HG03103 (cell line): ENCODE data around the gene TBCD.

ENCODE experiments used
- ATAC-seq: cut with Tn5 transposase; IDR thresholded peaks from one replicate; pipeline ENCODE4 v1.9.1; 2021; ENCODE audit warnings: low read depth; ENCODE audit not compliant: unreplicated experiment

The TBCD gene

DNA sequence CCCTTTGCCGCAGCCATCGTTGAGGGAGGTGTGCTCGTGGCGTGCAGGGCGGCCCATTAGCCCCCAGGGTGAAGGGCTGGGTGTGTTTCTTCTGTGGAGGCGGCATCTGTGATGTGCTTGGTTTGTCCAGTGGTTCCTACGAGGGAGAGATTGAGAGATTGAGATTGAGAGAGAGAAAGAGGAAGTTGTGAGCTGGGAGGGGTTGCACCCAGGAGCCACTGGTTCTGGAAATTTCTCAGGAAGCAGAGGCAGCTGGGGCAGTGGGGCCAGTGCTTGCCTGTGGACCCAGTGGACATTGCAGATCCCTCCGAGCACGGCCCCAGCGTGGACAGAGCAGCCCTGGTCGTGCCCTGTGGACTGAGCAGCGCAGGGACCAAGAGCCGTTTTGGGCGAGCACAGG is 160.0 kb downstream of the TBCD start:
- ATAC-seq, result no peak

DNA sequence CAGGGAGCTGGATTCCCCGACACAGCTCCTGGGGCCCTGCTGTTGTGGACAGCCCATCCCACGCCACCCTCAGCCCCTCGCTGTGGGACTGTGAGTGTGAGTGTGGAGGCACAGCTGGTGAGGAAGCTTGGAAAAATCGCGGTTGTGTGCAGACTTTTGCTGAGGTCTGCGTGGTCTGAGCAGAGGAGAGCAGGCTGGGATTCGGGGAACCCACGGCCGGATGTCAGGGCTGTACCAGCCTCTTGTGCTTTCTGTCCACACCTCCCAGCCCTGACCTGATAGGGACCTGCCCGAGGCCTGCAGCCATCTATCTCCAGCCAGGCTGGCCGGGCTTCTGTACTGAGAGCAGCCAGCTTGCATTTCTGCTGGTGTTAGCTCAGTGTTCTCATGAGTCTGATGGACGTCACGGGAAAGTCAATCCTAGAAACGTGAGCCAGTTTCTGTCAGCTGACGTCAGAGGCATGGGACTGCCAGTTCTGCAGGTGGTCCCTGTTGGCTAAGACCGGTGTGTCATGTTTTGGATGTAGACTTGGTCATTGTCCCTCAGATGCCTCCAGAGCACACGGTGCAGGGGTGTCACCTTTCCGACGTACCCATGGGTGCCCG is 160.7 kb downstream of the TBCD start:
- ATAC-seq, result no peak

- no peak for ATAC-seq
Measured at GRCh38 chr17:82913304-82914043, 161.6 kb downstream of the TBCD start.

DNA sequence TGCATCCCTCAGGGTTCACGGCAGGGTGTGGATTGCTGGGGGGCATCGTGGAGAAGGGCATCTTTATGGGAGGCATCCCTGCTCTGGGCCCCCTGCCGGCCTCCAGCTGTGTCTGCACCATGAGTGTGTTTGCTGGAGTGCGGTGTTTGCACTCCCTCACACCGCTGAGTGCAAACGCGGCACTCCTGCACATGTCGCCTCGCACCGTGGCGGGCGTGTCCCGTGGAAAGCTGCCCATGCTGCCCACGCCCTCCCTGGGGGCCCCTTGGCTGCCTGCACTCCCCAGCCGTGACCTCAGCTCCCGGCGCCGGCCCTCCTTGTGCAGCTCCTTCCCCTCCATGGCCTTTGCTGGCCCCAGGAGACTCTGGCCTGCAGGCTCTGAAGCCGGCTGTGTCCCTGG is 162.5 kb downstream of the TBCD start:
- no peak for ATAC-seq

- ATAC-seq, result no peak
Measured at GRCh38 chr17:82915010-82915756, 163.3 kb downstream of the TBCD start.

DNA sequence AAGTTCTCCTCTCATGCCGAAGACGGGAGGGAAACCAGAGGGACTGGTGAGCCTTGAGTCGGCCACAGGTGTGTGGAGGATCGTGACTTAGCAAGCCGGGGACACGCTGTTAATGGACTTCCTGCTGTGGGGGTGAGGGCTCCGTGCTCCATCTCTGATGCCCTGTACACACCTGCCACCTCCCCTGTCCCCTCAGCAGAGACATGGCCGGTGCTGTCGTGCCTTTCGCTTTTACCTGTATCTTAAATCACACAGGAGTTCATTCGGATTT is 163.8 kb downstream of the TBCD start:
- ATAC-seq, result no peak

DNA sequence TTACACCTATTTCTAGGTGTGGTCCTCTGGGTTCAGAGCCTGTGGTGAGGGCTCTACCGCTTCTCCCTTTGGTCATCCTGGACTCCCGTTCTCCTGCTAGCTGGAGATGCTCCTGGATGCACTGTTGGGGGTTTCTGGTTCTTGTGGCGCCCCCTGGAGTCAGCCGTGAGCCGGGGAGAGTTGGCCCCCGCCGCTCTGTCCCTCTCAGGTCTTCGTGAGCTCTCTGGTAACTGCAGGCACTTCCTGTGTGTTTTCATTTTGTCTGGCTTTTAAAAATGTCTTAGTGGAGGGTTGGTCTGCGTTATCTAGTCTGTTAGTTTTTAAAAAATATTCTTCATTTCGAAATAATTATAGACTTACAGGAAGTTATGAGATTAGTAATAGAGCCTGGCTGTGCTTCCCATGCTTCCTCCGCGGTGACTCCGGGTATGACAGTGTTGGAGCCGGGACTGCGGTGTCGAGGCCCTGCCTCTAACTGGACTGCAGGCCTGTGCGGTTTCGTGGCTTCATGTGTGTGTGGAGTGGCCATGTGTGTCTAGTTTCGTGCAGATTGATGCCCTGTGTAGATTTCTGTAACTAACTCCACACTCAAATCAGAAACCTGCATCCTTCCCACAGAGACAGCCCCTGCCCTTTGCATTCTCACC is 166.0 kb downstream of the TBCD start:
- no peak for ATAC-seq

DNA sequence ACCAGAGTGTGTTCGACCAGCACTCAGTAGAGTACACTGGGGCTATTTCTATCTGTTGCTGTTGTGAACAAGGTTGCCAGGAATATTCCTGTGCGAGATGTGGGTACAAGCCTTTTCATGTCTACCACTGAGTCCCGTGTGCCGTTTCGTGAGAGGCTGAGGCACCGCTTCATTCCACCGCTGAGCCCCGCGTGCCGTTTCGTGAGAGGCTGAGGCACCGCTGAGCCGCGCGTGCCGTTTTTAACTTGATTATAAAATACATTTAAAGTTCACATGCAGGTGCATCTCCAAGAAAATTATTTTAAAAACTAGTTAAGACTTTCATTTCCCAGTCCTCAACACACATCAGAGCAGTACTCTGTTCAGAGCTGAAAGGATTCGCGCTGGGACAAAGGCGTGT is 166.6 kb downstream of the TBCD start:
- no peak for ATAC-seq

DNA sequence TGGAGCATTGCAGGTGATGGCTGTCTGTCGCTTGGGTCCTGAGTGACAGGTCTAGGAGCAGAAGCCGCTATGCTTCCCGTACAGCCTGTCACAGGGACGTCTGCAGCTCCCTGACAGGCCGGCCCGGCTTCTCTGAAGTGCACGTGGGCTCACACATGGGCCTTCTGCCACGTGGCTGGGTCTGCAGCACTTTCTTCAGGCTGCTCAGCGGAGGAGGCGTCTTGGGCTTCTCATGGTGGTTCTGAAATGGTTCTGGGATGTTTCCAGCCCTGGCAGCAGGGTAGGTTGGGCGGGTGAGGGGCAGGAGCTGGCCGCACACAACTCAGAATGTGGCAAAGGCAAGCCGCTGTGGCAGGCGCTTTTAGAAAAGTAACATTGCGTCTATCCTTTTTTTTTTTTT is 168.3 kb downstream of the TBCD start:
- no peak for ATAC-seq

DNA sequence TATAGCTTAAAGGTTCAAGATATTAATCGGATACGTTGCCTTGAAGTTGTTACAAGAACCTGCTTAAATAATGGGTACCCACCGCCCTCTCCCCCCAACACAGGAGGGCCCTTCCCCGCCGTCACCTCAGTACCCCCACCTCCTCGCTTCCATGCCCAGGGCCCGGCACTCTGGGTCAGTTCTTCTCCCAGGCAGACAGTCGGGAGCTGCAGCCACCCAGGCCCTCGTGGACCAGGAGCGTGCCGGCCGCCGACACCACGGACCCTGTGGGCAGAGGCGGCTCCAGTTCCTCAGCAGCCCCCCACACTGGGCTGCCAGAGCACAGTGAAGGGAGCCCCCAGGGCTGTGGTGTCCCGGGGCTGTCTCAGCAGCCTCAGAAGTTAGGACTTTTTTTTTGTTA is 168.8 kb downstream of the TBCD start:
- ATAC-seq, result no peak

DNA sequence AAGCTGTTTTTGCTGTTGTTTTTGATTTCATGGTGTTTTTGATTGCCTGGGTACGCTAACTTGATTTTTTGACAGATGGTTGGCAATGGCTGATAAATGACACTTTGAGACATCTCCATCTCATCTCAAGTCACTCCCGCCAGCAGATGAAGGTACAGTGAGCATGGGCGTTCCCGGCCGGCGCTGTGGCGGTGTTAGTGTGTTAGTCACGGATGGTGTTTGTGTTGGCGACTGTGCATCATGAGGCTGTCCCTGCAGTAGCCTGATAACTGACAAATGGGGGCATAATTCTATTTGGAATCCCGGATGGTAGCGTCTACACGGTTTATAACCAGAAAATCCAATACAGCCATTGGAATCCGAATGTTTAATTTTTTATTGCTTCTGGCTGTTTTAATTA is 169.6 kb downstream of the TBCD start:
- no peak for ATAC-seq

GRCh38 chr17:82922646-82923045 is 170.8 kb downstream of the TBCD start:
- no peak for ATAC-seq

GRCh38 chr17:82923366-82924113 is 171.7 kb downstream of the TBCD start:
- no peak for ATAC-seq

GRCh38 chr17:82924214-82924613 is 172.3 kb downstream of the TBCD start:
- no peak for ATAC-seq

GRCh38 chr17:82924812-82925211 is 172.9 kb downstream of the TBCD start:
- ATAC-seq, result no peak

DNA sequence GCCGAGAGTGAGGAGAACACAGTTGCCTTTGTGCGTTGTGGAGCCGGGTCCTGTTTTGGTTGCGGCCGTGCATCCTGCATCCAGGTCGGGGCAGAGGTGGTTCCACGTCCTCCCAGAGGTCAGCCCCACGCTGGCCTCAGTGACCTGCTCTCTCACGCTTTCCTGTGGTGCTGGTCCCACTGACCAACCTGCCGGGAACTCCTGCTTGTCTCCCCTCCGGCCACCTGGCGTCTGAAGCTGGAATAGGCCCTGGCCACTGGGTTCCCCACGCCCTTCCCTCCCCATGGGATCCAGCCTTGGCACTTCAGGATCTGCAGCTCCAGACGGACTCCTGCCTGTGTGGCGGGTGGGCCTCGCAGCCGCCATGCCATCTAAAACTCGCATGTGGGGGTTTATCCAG is 173.5 kb downstream of the TBCD start:
- ATAC-seq, result no peak

GRCh38 chr17:82926081-82926480 is 174.2 kb downstream of the TBCD start:
- ATAC-seq, result no peak

DNA sequence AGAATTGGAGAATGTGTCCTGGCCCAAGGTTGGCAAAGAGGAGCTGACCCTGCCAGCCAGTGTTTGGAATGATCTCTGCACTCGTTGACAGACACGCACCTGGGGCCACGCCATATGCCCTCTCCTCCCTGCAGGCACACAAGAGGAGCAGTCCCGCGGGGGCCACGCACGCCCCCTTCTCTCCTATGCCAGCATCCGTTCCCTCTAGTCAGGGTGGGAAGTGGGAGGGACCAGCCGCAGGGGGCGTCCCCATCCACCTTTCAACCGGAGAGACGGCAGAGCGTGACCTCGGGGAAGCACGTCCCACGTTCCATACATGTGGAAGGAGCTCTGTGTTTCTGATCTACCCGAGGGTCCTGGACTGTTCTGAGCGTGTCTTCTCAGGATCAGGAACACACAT is 174.9 kb downstream of the TBCD start:
- no peak for ATAC-seq

GRCh38 chr17:82927311-82927660 is 175.4 kb downstream of the TBCD start:
- no peak for ATAC-seq

DNA sequence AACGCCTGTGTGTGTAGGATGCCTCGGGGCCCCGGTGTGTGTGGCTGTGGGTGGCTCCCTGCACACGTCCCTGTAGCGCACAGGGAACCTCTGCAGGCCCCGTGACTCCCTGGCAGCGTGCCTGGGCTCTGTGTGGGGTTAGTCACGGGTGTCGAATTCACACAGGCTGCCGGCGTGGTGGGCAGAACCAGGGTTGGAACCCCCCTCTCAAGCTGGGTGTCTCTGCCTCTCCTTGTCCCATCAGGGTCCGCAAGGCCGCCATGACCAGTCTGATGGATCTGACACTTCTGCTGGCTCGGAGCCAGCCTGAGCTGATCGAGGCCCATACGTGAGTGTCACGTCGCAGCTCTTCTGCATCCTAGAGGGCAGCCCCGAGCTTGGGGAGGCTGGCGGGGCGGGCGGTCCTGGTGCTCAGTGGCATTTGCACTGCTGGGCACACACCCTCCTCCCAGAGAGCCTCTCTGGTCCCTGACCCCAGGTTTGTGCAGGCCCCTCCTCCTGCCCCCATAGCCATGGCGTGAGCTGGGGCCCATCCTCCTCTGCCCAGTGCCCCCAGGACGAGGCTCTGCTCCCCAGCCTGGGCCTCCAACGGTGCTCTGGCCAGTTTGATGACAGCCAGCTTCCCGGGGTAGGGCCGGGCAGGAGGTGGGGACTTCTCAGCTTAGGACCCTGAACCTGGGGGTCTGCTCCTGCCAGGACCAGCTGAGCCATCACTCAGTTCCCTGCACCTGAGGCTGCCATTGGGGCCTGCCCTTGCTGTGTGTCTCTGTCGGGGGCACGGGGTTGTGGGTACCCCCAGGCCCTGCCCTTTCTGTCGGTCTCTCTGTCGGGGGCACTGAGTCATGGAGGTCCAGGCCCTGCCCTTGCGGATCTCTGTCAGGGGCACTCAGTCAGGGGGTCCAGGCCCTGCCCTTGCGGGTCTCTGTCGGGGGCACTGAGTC is 176.1 kb downstream of the TBCD start:
- no peak for ATAC-seq
